ENCODE results near the gene CLIP2. TPM values are rescaled to one million over a fixed set of nuclear protein-coding genes. Genes with fewer than 3 reads are reported as not detected.

CLIP2 gene
- total and polyA plus RNA-seq, 8 donors = 20.6 to 32.8 (median 25.6) TPM

DNA sequence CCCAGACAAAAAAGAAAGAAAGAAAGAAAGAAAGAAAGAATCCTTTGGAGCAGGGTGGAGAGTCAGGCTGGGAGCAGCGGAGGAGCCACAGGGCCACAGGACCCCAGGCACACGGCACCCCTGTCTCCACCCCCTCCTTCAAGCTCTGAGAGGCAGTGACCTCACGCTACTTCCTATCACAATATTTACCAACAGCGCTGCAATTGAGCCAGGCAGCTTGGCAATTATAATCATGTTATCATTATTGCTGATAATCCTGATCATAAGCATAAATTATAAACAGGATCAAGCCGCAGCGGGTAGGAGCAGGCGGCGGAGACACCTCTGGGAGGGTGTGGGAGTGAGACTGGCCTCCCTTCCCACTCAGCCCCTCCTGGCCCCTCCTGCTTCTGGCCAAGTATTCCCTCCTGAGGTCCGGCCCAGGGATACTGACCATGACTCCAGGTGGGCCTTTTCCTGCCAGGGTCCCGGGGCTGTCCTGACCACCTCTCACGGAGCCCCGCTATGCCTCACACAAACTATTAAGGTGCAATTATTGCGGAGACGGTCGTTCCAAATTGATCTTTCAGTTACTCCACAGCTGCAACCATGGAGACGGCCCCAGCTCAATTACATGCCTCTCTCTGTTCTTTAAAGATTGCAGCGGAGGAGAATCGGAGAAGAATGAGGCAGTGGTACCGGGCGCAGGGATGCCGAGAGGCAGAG, 154.5 kb downstream of the CLIP2 start:
- DNase-seq (no peak), ATAC-seq (no peak)
- TF ChIP-seq, protein P1, sequence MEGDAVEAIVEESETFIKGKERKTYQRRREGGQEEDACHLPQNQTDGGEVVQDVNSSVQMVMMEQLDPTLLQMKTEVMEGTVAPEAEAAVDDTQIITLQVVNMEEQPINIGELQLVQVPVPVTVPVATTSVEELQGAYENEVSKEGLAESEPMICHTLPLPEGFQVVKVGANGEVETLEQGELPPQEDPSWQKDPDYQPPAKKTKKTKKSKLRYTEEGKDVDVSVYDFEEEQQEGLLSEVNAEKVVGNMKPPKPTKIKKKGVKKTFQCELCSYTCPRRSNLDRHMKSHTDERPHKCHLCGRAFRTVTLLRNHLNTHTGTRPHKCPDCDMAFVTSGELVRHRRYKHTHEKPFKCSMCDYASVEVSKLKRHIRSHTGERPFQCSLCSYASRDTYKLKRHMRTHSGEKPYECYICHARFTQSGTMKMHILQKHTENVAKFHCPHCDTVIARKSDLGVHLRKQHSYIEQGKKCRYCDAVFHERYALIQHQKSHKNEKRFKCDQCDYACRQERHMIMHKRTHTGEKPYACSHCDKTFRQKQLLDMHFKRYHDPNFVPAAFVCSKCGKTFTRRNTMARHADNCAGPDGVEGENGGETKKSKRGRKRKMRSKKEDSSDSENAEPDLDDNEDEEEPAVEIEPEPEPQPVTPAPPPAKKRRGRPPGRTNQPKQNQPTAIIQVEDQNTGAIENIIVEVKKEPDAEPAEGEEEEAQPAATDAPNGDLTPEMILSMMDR (IDR thresholded peaks at IDR 0.05) = no peak
- Histone ChIP-seq H3K4me3 (no peak overlapping the region), H3K36me3 (no peaks in the 10 kb centered on the region), H3K27ac (no peak overlapping the region), H3K27me3 (peaks cover 0 to 9% of the 10 kb centered on the region in 2 donors), H3K4me1 (no peaks in the 10 kb centered on the region), H3K9me3 (peaks cover 0 to 3% of the 10 kb centered on the region in 2 donors)
- intact Hi-C loops (cut with DNase I) = loop anchor here in 1 of 2 donors (10.0 kb wide), 1 partner anchor 121 kb away; no protein-coding TSS in a partner anchor

DNA sequence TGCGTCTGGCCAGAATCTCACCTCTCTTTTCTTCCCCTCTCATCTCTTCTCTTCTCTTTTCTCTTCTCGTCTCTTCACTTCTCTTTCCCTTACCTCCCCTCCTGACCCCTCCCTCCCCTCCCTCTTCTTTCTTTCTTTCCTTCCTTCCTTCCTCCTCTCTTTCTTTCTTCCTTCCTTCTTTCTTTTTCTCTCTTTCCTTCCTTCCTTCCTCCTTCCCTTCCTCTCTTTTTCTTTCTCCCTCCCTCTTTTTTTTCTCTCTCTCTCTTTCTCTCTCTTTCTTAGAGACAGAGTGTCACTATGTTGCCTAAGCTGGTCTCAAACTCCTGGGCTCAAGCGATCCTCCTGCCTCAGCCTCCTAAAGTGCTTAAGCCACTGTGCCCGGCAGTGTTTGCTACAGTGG, 159.9 kb downstream of the CLIP2 start:
- Histone ChIP-seq H3K36me3 (no peaks in the 10 kb centered on the region), H3K9me3 (no peaks in the 10 kb centered on the region), H3K4me1 (peaks cover 0 to 22% of the 10 kb centered on the region in 2 donors), H3K27ac (no peak overlapping the region), H3K27me3 (peaks cover 0 to 26% of the 10 kb centered on the region in 2 donors), H3K4me3 (no peak overlapping the region)
- intact Hi-C loops (cut with DNase I) = loop anchor here in 1 of 2 donors (10.0 kb wide), 1 partner anchor 116 kb away; no protein-coding TSS in a partner anchor
- DNase-seq (no peak), ATAC-seq (no peak)
- TF ChIP-seq, protein P1 (IDR thresholded peaks at IDR 0.05) = no peak

DNA sequence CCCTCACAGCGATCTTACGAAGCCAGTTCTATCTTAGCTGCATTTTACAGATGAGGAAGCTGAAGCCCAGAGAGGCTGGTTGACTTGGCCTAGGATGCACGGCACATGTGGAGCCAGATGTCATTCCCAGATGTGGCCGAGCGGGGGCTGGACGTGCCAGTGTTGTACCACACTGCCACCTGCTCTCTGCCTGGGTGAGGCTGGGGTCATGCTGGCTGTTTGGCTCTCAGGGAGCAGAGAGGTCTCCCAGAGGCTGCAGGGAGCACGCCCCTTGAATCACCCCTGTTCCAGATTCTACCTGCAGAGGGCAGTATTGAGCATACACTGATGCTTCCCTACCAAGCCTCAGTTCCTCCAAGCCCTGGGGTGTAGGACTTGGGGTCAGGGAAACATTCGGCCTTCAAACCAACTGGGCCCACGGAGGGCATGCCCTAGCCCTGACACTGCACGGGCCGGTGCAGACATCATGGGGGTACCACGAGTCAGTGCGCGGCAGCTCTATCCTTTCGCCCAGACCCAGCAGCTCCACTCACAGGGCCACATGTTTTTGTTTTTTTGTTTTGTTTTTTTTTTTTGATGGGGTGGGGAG, 160.7 kb downstream of the CLIP2 start:
- no peaks in the 10 kb centered on the region for H3K9me3 ChIP-seq
- peak in 2 of 4 donors; percentile 32 to 51 for DNase-seq
- H3K27me3 ChIP-seq = peaks cover 0 to 33% of the 10 kb centered on the region in 2 donors
- peak; percentile 69 for ATAC-seq
- H3K27ac ChIP-seq = no peak overlapping the region
- intact Hi-C loops (cut with DNase I) = loop anchor here in 1 of 2 donors (10.0 kb wide), 1 partner anchor 115 kb away; no protein-coding TSS in a partner anchor
- TF ChIP-seq, protein P1 (IDR thresholded peaks at IDR 0.05) = peak; percentile 89 to 92
- H3K4me3 ChIP-seq = no peak overlapping the region
- peaks cover 0 to 29% of the 10 kb centered on the region in 2 donors for H3K4me1 ChIP-seq
- no peaks in the 10 kb centered on the region for H3K36me3 ChIP-seq

DNA sequence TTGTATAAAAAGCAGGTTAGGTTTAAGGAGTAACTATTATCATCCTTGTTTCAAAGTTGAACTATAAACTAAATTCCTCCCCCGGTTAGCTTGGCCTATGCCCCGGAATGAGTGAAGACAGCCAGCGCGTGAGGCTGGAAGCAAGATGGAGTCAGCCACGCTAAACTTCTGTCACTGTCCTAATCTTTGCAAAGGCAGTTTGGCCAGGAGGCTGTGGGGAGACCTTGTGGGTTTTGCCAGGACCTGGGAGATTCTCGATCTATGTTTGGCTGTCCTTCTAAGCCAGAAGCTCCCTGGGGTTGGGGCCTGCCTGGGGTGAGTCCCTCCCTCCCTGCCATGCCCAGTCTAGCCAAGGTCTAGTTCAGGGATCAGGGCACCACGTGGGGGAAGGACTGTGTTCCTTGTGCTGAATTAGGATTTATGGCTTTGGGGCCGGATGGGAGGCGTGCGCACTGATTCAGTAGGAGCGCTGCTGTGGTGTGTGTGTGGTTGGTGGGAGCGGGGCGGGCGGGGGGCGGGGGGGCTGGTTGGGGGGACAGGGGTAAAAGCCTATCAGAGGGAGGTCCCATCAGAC, 163.6 kb downstream of the CLIP2 start:
- intact Hi-C loops (cut with DNase I) = no loop called here
- Histone ChIP-seq H3K27ac (no peak overlapping the region), H3K27me3 (peaks cover 0 to 37% of the 10 kb centered on the region in 2 donors), H3K9me3 (no peaks in the 10 kb centered on the region), H3K4me3 (peak overlapping the region; percentile 55), H3K36me3 (no peaks in the 10 kb centered on the region), H3K4me1 (peaks cover 0 to 35% of the 10 kb centered on the region in 2 donors)
- DNase-seq = peak in 1 of 4 donors; percentile 8
- ATAC-seq = peak; percentile 3
- TF ChIP-seq, protein P1 (IDR thresholded peaks at IDR 0.05) = no peak

All from left lung (tissue), 10 donors.